B cell (primary cell): ENCODE data around the gene ATP6V1B1. TPM values are rescaled to one million over a fixed set of nuclear protein-coding genes. Genes with fewer than 3 reads are reported as not detected.

Source experiments
- ATAC-seq: fragments of 200-7000 bp; cut with Tn5 transposase; one replicate; pipeline ENCODE4 v1.10.0; 2021; ENCODE audit warnings: low read depth, mild to moderate bottlenecking, moderate number of reproducible peaks, moderate library complexity
- CTCF ChIA-PET: fragments of 350-600 bp; sonication (Branson Sonifier 250); formaldehyde crosslinking; loops from one replicate; lab custom pipeline; 2021; ENCODE audit warnings: antibody characterized with exemption, inconsistent platforms; lab: Charles Lee
- POLR2A ChIA-PET: fragments of 350-600 bp; sonication (Branson Sonifier 250); formaldehyde crosslinking; loops from one replicate; lab custom pipeline; 2021; ENCODE audit warnings: antibody characterized with exemption; lab: Charles Lee
- DNase-seq: peaks from one replicate; pipeline ENCODE4 v3.0.0; 2013
- H2AFZ ChIP-seq: 2 replicates; pipeline ENCODE4 v1.6.1; 2012; ENCODE audit warnings: mild to moderate bottlenecking, low read depth, low read length; ENCODE audit not compliant: insufficient read depth, poor library complexity, severe bottlenecking
- H3K27ac ChIP-seq, 2 donors: 1 replicate in 1 of 2; 2 replicates in 1 of 2; pipeline ENCODE4 v1.5.1; 2012 to 2013; ENCODE audit warnings: low read length in 2 of 2, mild to moderate bottlenecking in 2 of 2, moderate library complexity in 1 of 2
- H3K27me3 ChIP-seq, 4 experiments: fragments of 200-600 bp in 1 of 4; sonication (generic) in 1 of 4; replicated peaks in 1 of 4; 1 replicate in 2 of 4; 2 replicates in 2 of 4; pipeline versions ENCODE4 v1.6.1 to v1.7.0; 2013 to 2016; ENCODE audit warnings: low read length in 3 of 4, mild to moderate bottlenecking in 2 of 4, mixed read lengths in 1 of 4, moderate library complexity in 1 of 4; ENCODE audit not compliant: insufficient read depth in 4 of 4, control insufficient read depth in 3 of 4; ENCODE audit errors: control extremely low read depth in 1 of 4
- H3K36me3 ChIP-seq, 2 experiments: replicated peaks in 1 of 2; 1 replicate in 1 of 2; 2 replicates in 1 of 2; pipeline versions ENCODE4 v1.6.1 to v1.7.1; 2013; ENCODE audit warnings: low read length in 1 of 2; ENCODE audit not compliant: insufficient read depth in 2 of 2, control insufficient read depth in 1 of 2; ENCODE audit errors: control extremely low read depth in 1 of 2, extremely low read depth in 1 of 2
- H3K4me1 ChIP-seq, 2 donors: fragments of 200-600 bp in 1 of 2; sonication (generic) in 1 of 2; 1 replicate in 1 of 2; 2 replicates in 1 of 2; pipeline versions ENCODE4 v1.5.1 to v1.6.1; 2013 to 2017; ENCODE audit warnings: low read length in 2 of 2; ENCODE audit not compliant: control insufficient read depth in 2 of 2, insufficient read depth in 2 of 2
- H3K4me2 ChIP-seq: replicated peaks from 2 replicates; pipeline ENCODE3; 2012; ENCODE audit warnings: mild to moderate bottlenecking, low read depth, low read length; ENCODE audit not compliant: poor library complexity, severe bottlenecking
- H3K4me3 ChIP-seq, 5 experiments: fragments of 200-600 bp in 1 of 5; sonication (generic) in 1 of 5; 1 replicate in 3 of 5; 2 replicates in 2 of 5; pipeline versions ENCODE4 v1.5.1 to v1.7.0; 2011 to 2016; ENCODE audit warnings: low read length in 4 of 5, mild to moderate bottlenecking in 4 of 5, low read depth in 2 of 5, control low read depth in 1 of 5, moderate library complexity in 1 of 5; ENCODE audit not compliant: insufficient read depth in 1 of 5; ENCODE audit errors: control extremely low read depth in 1 of 5, extremely low read depth in 1 of 5
- H3K79me2 ChIP-seq: fragments of 200-600 bp; sonication (generic); one replicate; pipeline ENCODE4 v1.6.0; 2016; ENCODE audit warnings: low read length; ENCODE audit not compliant: control insufficient read depth, insufficient read depth
- H3K9ac ChIP-seq: fragments of 200-600 bp; sonication (generic); 2 replicates; pipeline ENCODE4 v1.6.1; 2017; ENCODE audit warnings: mild to moderate bottlenecking, low read length, moderate library complexity
- H3K9me3 ChIP-seq, 3 donors: one replicate each; pipeline versions ENCODE4 v1.6.1 to v1.7.1; 2013; ENCODE audit warnings: low read length in 2 of 3; ENCODE audit not compliant: control insufficient read depth in 2 of 3, insufficient read depth in 1 of 3; ENCODE audit errors: control extremely low read depth in 1 of 3
- H4K20me1 ChIP-seq: 2 replicates; pipeline ENCODE4 v1.6.0; 2012; ENCODE audit warnings: mild to moderate bottlenecking, low read length; ENCODE audit not compliant: insufficient read depth, control insufficient read depth, poor library complexity, severe bottlenecking
- H3K27ac Mint-ChIP-seq: one replicate; pipeline ENCODE4 v1.8.0; 2021; ENCODE audit warnings: mixed read lengths
- H3K27me3 Mint-ChIP-seq: one replicate; pipeline ENCODE4 v1.8.0; 2021; ENCODE audit warnings: mixed read lengths
- H3K4me1 Mint-ChIP-seq: one replicate; pipeline ENCODE4 v1.8.0; 2021; ENCODE audit warnings: mixed read lengths
- H3K4me3 Mint-ChIP-seq: one replicate; pipeline ENCODE4 v1.8.0; 2021; ENCODE audit warnings: mixed read lengths
- H3K9me3 Mint-ChIP-seq: one replicate; pipeline ENCODE4 v1.8.0; 2022; ENCODE audit warnings: mixed read lengths; ENCODE audit not compliant: insufficient read depth
- EZH2 ChIP-seq: IDR thresholded peaks from 2 replicates; pipeline ENCODE4 v1.6.1; 2012; ENCODE audit warnings: borderline replicate concordance, low read depth, mild to moderate bottlenecking, moderate library complexity, low read length; ENCODE audit not compliant: insufficient read depth, poor library complexity, severe bottlenecking
- WGBS: methylation state at CpG from one replicate; pipeline ENCODE4 v1.1.5; 2013; ENCODE audit warnings: missing lambda C conversion rate; ENCODE audit not compliant: insufficient coverage; 5-methylcytosine and 5-hydroxymethylcytosine counted together
- intact Hi-C: fragments of 100-400 bp; cut with micrococcal nuclease; formaldehyde crosslinking; loops from one replicate; pipeline ENCODE4 v1.10.0; 2022
- polyA plus RNA-seq: library from polyadenylated mRNA; depleted of rRNA; stranded (reverse); fragments of >200 nt; gene quantifications from 2 replicates; pipeline ENCODE4 v1.2.3, GENCODE V29; 2012
- total RNA-seq, 2 donors: library from RNA; stranded (reverse); fragments of 120-200 nt in 1 of 2; gene quantifications; 1 replicate in 1 of 2; 2 replicates in 1 of 2; pipeline versions ENCODE4 v1.2.3 to v1.2.4, GENCODE V29; 2013 to 2022
- TF ChIP-seq, protein P1 (sequence below): fragments of 200-600 bp; IDR thresholded peaks from one replicate; pipeline ENCODE4 v1.8.0; 2022; ENCODE audit warnings: antibody characterized with exemption, mild to moderate bottlenecking

Gene ATP6V1B1
- total and polyA plus RNA-seq, 2 donors (not counting 1 experiment from before 2014, with no cell fraction given): not detected

DNA sequence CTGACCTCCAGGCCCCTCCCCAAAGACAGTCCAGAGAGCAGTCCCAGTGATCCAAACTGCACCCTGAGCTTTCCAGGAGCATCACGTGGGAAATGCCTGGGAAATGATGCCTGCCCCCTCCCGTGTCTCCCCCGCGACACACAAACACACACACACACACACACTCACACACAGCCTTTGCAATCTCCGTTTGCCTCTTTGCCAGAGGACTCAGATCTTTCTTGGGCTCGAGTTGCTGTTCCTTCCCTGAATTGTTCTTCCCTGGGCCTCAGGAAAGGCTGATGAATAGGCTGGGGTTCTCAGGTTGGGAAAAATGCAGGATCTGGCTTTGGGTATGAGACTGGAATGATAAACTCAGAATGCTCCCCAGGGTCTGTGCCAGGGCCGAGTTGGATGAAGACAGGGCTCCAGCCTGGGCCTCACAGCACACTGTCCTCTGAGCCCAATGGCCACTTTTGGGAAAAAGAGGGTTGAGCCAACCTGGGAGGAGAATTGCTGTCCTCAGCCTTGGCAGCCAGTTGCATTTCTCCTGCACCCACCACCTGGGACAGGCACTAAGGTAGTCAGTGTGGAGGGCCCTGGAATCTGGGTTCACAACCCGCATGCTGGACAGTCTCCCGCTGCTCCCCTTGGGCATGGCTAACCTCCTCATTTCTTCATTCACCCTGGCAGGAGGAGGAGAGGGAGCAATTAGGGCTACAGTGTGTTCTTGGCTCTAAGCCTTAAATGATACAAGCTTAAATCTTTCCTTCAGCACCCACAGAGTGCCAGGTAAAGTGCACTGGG is 43.9 kb upstream of the ATP6V1B1 start:
- H3K4me3 Mint-ChIP-seq: no peak overlapping the region
- Histone ChIP-seq H3K4me1 (peaks cover 26 to 27% of the 10 kb centered on the region in 2 donors), H3K9me3 (peaks cover 0 to 29% (median 0%) of the 10 kb centered on the region in 3 donors), H2AFZ (no peak overlapping the region), H3K27ac (no peak overlapping the region), H3K9ac (no peak overlapping the region), H3K79me2 (no peaks in the 10 kb centered on the region), H3K27me3 (peaks cover 0 to 85% (median 36%) of the 10 kb centered on the region in 4 experiments), H4K20me1 (no peaks in the 10 kb centered on the region), H3K36me3 (no peaks in the 10 kb centered on the region), H3K4me2 (no peak overlapping the region), H3K4me3 (no peak overlapping the region)
- no peak for DNase-seq
- peaks cover 25% of the 10 kb centered on the region for H3K4me1 Mint-ChIP-seq
- H3K9me3 Mint-ChIP-seq: no peaks in the 10 kb centered on the region
- CTCF ChIA-PET: no interaction called here
- ATAC-seq: no peak
- POLR2A ChIA-PET: no interaction called here
- intact Hi-C loops: no loop called here
- H3K27me3 Mint-ChIP-seq: peaks cover 88% of the 10 kb centered on the region
- 31% methylated on average over 4 of the region's 9 CpGs for WGBS
- no peak overlapping the region for H3K27ac Mint-ChIP-seq
- TF ChIP-seq EZH2: no peak
- TF ChIP-seq, protein P1, sequence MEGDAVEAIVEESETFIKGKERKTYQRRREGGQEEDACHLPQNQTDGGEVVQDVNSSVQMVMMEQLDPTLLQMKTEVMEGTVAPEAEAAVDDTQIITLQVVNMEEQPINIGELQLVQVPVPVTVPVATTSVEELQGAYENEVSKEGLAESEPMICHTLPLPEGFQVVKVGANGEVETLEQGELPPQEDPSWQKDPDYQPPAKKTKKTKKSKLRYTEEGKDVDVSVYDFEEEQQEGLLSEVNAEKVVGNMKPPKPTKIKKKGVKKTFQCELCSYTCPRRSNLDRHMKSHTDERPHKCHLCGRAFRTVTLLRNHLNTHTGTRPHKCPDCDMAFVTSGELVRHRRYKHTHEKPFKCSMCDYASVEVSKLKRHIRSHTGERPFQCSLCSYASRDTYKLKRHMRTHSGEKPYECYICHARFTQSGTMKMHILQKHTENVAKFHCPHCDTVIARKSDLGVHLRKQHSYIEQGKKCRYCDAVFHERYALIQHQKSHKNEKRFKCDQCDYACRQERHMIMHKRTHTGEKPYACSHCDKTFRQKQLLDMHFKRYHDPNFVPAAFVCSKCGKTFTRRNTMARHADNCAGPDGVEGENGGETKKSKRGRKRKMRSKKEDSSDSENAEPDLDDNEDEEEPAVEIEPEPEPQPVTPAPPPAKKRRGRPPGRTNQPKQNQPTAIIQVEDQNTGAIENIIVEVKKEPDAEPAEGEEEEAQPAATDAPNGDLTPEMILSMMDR: no peak

DNA sequence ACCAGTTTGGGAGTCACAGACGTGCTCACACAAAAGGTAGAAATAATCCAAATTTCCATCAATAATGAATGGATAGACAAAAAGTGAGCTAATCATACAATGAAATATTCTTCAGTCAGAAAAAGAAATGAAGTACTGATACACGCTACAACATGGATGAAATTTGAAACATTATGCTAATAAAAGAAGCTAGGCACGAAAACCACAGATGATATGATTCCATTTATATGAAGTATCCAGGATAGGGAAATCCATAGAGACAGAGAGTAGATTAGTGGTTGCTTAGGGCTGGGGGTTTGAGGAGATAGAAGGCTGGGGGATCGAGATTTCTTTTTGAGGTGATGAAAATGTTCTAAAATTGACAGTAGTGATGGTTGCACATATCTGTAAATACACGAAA is 43.0 kb upstream of the ATP6V1B1 start:
- no peak overlapping the region for H3K27ac Mint-ChIP-seq
- intact Hi-C loops: no loop called here

More for the DNA sequence above, 43.0 kb upstream of the ATP6V1B1 start:
- Histone ChIP-seq H3K4me1 (peaks cover 16 to 17% of the 10 kb centered on the region in 2 donors), H3K9ac (no peak overlapping the region), H3K27ac (no peak overlapping the region), H2AFZ (no peak overlapping the region), H4K20me1 (no peaks in the 10 kb centered on the region), H3K36me3 (no peaks in the 10 kb centered on the region), H3K79me2 (no peaks in the 10 kb centered on the region), H3K4me2 (no peak overlapping the region), H3K9me3 (peaks cover 0 to 24% (median 0%) of the 10 kb centered on the region in 3 donors), H3K4me3 (no peak overlapping the region), H3K27me3 (peaks cover 0 to 88% (median 31%) of the 10 kb centered on the region in 4 experiments)
- WGBS: 88% methylated on average over 1 of the region's 5 CpGs
- no peak for TF ChIP-seq EZH2
- TF ChIP-seq, protein P1: no peak
- ChIA-PET POLR2A (no interaction called here), CTCF (no interaction called here)
- Mint-ChIP-seq H3K9me3 (no peaks in the 10 kb centered on the region), H3K4me3 (no peak overlapping the region), H3K4me1 (peaks cover 19% of the 10 kb centered on the region), H3K27me3 (peaks cover 88% of the 10 kb centered on the region)
- ATAC-seq: no peak
- DNase-seq: no peak
